Heart left ventricle (tissue), 16 donors: ENCODE data around the gene PLD4. TPM values are rescaled to one million over a fixed set of nuclear protein-coding genes. Genes with fewer than 3 reads are reported as not detected.
"Not testable (repeated sequence)": the region's sequence is repeated elsewhere in the genome, so short reads cannot be mapped to it uniquely, and the experiment has no call there.

Experiments
- ATAC-seq, 4 donors: fragments of 200-7000 bp; cut with Tn5 transposase; one replicate each; pipeline ENCODE4 v1.9.1; 2020 to 2022; ENCODE audit warnings: moderate library complexity in 4 of 4, mild to moderate bottlenecking in 3 of 4, moderate number of reproducible peaks in 1 of 4
- DNase-seq, 5 donors: peaks; one replicate each; pipeline ENCODE4 v3.0.0-alpha.2; 2020
- H3K27ac ChIP-seq, 12 donors: fragments of 200-600 bp; sonication (generic) in 4 of 12; one replicate each; pipeline versions ENCODE4 v1.5.0 to v1.8.0; 2016 to 2022; ENCODE audit warnings: mild to moderate bottlenecking in 2 of 12
- H3K27me3 ChIP-seq, 9 donors: fragments of 200-600 bp; sonication (generic) in 2 of 9; one replicate each; pipeline versions ENCODE4 v1.5.1 to v1.8.0; 2016 to 2022; ENCODE audit warnings: mild to moderate bottlenecking in 3 of 9
- H3K36me3 ChIP-seq, 9 donors: fragments of 200-600 bp; sonication (generic) in 2 of 9; one replicate each; pipeline versions ENCODE4 v1.5.0 to v1.8.0; 2018 to 2022; ENCODE audit warnings: mild to moderate bottlenecking in 2 of 9
- H3K4me1 ChIP-seq, 12 donors: fragments of 200-600 bp; sonication (generic) in 4 of 12; one replicate each; pipeline versions ENCODE4 v1.5.0 to v1.8.0; 2016 to 2022; ENCODE audit warnings: mild to moderate bottlenecking in 3 of 12
- H3K4me3 ChIP-seq, 12 donors: fragments of 200-600 bp; sonication (generic) in 4 of 12; one replicate each; pipeline versions ENCODE4 v1.5.0 to v1.8.0; 2017 to 2022; ENCODE audit warnings: mild to moderate bottlenecking in 9 of 12, moderate library complexity in 4 of 12
- H3K9me3 ChIP-seq, 12 donors: fragments of 200-600 bp; sonication (generic) in 4 of 12; one replicate each; pipeline versions ENCODE4 v1.5.0 to v1.8.0; 2016 to 2022; ENCODE audit warnings: mild to moderate bottlenecking in 1 of 12
- CTCF ChIP-seq, 12 donors: fragments of 200-600 bp; sonication (generic) in 4 of 12; IDR thresholded peaks; one replicate each; pipeline versions ENCODE4 v1.5.0 to v1.8.0; 2018 to 2022; ENCODE audit warnings: antibody characterized with exemption in 12 of 12, mild to moderate bottlenecking in 5 of 12
- POLR2A ChIP-seq, 2 donors: fragments of 450-650 bp; IDR thresholded peaks; one replicate each; pipeline ENCODE4 v1.6.1; 2017; ENCODE audit warnings: antibody characterized with exemption in 2 of 2, mild to moderate bottlenecking in 2 of 2, moderate library complexity in 2 of 2
- WGBS, 4 donors: extraction: QIAGEN DNeasy Blood & Tissue Kit in 2 of 4; methylation state at CpG; one replicate each; pipeline versions ENCODE4 v1.1.5 to v1.1.7; 2013 to 2018; 5-methylcytosine and 5-hydroxymethylcytosine counted together
- intact Hi-C, 10 donors: fragments of 100-400 bp; cut with DNase I; formaldehyde crosslinking; loops; one replicate each; pipeline versions ENCODE4 v1.11.1 to v1.14.2; 2022
- polyA plus RNA-seq, 2 donors: library from polyadenylated mRNA; stranded (reverse); fragments of 200-250 nt; gene quantifications; one replicate each; pipeline ENCODE4 v1.2.3, GENCODE V29; 2013
- total RNA-seq, 9 donors: library from RNA; depleted of rRNA in 2 of 9; stranded (reverse); fragments of >200 nt in 2 of 9; fragmentation: NEBNext Ultra II Directional in 3 of 9; extraction: Animal tissue kit (Norgen Biotek cat#: 25700) in 3 of 9; gene quantifications; one replicate each; pipeline versions ENCODE4 v1.1.0 to v1.2.4, GENCODE V29; 2016 to 2023
- donor health status: ischemic (EF 13 %, LVEDD 7.1; RV severe dilation, severe dysfunction).
- donor health status: healthy with polysubstance abuse.
- donor health status: DM: no; HTN: yes; CAD: no.
- donor health status: DM: no; HTN: no; CAD: no.
- donor health status: ischemic (EF 25% LVEDD 6.9; RV normal size, moderate dysfunction).
- donor health status: ischemic (EF 25% LVEDD 5.7; RV mildly dilated, moderate dysfunction).
- donor health status: healthy.
- donor health status: DM: yes; HTN: yes; CAD: no.
- donor health status: ischemic (EF 35%, LVEDD 5.7; RV mildly dilated, moderate dysfunction).
- donor health status: nonischemic (EF 11% LVEDD 7.7; RV severe dilation, severe dysfunction).
- donor health status: DM: yes; HTN: yes; CAD: no.
- donor health status: PGD.
- donor health status: ischemic (EF 29% LVEDD 5.4; RV normal size, mild dysfunction).
- donor health status: nonischemic (EF 23%, LVEDD 6.1; RV moderate dilation, normal function).

The PLD4 gene
- total and polyA plus RNA-seq, 11 donors: 0.12 to 1.5 (median 0.33) TPM; not detected in 5

- intact Hi-C loops: no loop called here
- Histone ChIP-seq H3K4me1 (peaks cover 0 to 15% (median 0%) of the 10 kb centered on the region in 12 donors), H3K27ac (no peak overlapping the region), H3K27me3 (no peaks in the 10 kb centered on the region), H3K4me3 (no peak overlapping the region), H3K36me3 (peaks cover 0 to 54% (median 19%) of the 10 kb centered on the region in 9 donors), H3K9me3 (no peaks in the 10 kb centered on the region)
- WGBS, 4 donors: 93 to 96% (median 94%) methylated on average over 20 to 49 of the region's 49 CpGs
- DNase-seq (peak in 3 of 5 donors; percentile 6 to 53 (median 23)), ATAC-seq (no peak)
- TF ChIP-seq POLR2A (IDR thresholded peaks at IDR 0.05): no peak
- TF ChIP-seq CTCF (IDR thresholded peaks at IDR 0.05): no peak
Observed at GRCh38 chr14:104883681-104884361, 40.9 kb upstream of the PLD4 start.

GRCh38 chr14:104884381-104884780 is 40.3 kb upstream of the PLD4 start:
- Histone ChIP-seq H3K36me3 (peaks cover 0 to 54% (median 19%) of the 10 kb centered on the region in 9 donors), H3K4me1 (peaks cover 0 to 15% (median 0%) of the 10 kb centered on the region in 12 donors)
- DNase-seq: peak in 2 of 5 donors; percentile 14 to 22
- intact Hi-C loops, H3K27me3 ChIP-seq, H3K9me3 ChIP-seq, ATAC-seq, H3K4me3 ChIP-seq, H3K27ac ChIP-seq: not testable (repeated sequence)
- WGBS, 4 donors: 86 to 92% (median 90%) methylated on average over 14 to 33 of the region's 34 CpGs; no CpG with 5 or more reads in 1 of the 4 donors

GRCh38 chr14:104885031-104885972 is 39.4 kb upstream of the PLD4 start:
- Histone ChIP-seq H3K27me3 (no peaks in the 10 kb centered on the region), H3K9me3 (no peaks in the 10 kb centered on the region), H3K4me1 (peaks cover 0 to 15% (median 0%) of the 10 kb centered on the region in 12 donors), H3K36me3 (peaks cover 0 to 50% (median 15%) of the 10 kb centered on the region in 9 donors), H3K4me3 (no peak overlapping the region), H3K27ac (no peak overlapping the region)
- TF ChIP-seq CTCF (IDR thresholded peaks at IDR 0.05): no peak
- TF ChIP-seq POLR2A (IDR thresholded peaks at IDR 0.05): no peak
- ATAC-seq: no peak
- WGBS, 4 donors: 88 to 97% (median 90%) methylated on average over 22 to 38 of the region's 38 CpGs
- intact Hi-C loops: no loop called here
- peak in 3 of 5 donors; percentile 24 to 61 (median 24) for DNase-seq

GRCh38 chr14:104885973-104886689 is 38.5 kb upstream of the PLD4 start:
- DNase-seq (peak in 2 of 5 donors; percentile 8 to 60), ATAC-seq (no peak)
- no peak for TF ChIP-seq POLR2A (IDR thresholded peaks at IDR 0.05)
- no peak for TF ChIP-seq CTCF (IDR thresholded peaks at IDR 0.05)
- intact Hi-C loops: no loop called here
- H3K4me1 ChIP-seq: peaks cover 0 to 9% (median 0%) of the 10 kb centered on the region in 12 donors
- whole genome bisulfite sequencing, 4 donors: 88 to 91% (median 91%) methylated on average over 28 to 40 of the region's 40 CpGs
- H3K36me3 ChIP-seq: peaks cover 0 to 44% (median 12%) of the 10 kb centered on the region in 9 donors
- no peaks in the 10 kb centered on the region for H3K27me3 ChIP-seq
- H3K4me3 ChIP-seq: no peak overlapping the region
- no peak overlapping the region for H3K27ac ChIP-seq
- no peaks in the 10 kb centered on the region for H3K9me3 ChIP-seq
